ENCODE measurements around the gene TH.

Gene TH

DNA sequence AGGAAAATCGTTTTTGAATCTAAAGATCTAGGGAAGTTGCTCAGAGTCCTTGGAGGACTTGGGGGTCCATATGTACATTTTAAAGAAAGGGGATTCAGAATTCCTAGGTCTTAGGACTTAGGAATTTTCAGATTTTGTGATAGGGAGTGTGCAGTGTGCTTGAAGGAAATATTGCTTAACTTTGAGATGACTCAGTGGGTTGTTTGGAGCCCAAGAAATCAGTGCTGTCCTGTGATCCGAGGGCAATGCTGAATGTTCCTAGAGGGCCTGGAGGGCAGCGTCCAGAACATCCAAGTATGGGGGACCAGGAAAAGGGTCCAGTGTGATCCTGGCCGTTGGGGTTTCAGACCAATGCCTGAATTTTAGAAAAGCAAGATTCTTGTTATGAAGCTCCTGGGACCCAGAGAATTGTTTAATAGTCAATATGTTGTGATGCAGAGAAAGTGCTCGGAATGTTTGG lies 29.3 kb downstream of the TH start:
- DNase-seq (ENCODE audit: low read depth), result no peak

DNA sequence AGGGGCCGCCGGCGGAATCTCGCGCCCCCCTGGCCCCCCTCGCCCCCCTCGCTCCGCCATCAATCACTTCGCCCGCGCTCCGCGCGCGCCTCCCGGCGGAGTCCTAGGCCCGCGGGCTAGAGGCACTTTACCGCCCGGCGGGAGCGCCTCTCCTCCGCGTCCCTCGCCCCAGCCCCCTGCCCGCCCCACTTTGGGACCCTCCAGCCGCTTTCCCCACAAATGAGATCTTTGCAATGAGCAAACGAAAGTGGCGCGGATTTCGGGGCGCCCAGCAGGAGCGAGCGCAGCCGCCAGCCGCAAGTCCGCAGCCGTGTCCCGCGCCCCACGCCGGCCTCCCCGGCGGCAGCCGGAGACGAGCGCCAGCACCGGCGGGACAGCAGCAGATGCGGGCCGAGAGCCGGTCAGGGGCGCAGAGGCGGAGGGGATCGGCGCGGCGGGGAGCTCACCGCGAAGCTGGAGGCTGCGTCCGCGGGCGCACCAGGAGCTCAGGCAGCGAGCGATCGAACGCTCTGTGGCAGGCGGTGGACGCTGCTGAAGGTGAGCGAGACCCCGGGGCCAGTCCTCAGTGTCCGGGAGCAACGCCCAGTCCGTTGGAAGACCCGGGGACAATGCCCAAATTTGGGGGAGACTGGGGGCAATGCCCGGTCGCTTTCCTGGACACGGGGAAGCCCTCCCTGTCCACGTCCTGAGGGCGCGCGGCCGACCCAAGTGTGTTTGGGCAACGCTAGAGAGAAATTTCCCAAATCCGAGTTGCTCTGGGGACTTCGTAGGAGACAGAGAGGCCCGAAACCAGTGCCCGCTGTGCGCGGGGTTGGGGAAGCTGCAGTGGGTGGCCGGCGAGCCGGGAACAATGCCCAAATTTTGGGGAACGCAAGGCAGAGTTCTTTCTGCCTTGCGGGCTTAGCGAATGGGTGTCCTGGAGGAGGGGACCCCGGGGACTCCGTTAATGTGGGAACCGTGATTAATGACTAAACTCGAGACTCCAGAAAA lies 30.9 kb downstream of the TH start:
- no peak for DNase-seq (ENCODE audit: low read depth)

DNA sequence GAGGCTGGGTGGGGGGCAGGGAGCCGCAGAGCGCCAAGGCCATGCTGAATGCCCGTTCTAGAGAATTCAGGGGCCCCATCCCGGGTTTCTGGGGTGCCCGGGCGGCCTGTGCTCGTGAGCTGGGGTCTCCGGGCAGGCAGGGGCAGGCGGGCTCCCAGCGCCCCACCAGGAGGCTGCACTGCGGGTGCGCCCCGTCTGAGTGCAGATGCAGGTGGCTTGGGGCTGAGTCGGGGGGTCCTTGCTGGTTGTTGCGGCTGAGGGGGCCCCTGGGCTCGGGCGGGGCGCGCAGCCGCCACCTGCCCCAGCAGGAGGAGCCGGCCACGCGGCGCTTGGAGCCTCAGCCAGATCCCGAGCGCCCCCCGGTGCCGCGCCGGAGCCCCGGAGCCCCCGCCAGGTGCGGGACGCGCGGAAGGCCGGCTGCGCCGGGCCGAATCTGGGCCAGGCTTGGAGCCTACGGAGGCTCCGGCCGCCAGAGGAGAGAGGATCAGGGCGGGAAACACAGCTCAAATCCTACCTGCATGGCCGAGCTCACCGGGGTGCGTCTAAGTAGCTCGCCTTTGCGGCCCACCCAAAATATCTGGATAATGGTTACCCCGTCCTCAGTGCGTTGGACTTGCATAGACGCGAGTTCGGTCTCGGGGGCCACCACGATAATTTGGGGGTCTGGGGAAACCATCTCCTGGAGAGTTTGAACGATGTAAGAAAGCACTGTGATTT lies 31.8 kb downstream of the TH start:
- no peak for DNase-seq (ENCODE audit: low read depth)

DNA sequence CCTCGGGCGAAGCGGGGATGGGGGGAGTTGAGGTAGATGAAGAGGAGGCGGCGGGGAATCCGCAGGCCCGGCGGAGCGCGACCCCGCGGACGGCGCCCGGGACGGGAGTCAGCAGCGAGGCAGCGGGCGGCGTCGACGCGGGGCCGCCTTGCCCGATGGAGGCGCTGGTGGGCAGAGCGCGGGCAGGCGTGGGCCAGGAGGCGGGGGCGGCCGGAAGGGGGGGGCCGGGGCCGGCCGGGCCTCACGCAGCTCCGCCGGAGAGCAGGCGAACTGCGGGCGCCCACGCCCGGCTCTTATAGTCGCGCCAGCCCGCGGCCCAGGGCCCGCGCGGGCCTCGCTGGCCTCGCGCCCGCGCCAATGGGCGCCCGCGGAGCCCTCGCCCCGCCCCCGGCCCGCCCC lies 32.5 kb downstream of the TH start, which contains the start of gene IGF2:
TSS of gene IGF2 (minus strand) at position 267 of the 399 bp plus-strand sequence. CDS start 3,866 bp downstream, outside the sequence.
- DNase-seq (ENCODE audit: low read depth), result no peak

DNA sequence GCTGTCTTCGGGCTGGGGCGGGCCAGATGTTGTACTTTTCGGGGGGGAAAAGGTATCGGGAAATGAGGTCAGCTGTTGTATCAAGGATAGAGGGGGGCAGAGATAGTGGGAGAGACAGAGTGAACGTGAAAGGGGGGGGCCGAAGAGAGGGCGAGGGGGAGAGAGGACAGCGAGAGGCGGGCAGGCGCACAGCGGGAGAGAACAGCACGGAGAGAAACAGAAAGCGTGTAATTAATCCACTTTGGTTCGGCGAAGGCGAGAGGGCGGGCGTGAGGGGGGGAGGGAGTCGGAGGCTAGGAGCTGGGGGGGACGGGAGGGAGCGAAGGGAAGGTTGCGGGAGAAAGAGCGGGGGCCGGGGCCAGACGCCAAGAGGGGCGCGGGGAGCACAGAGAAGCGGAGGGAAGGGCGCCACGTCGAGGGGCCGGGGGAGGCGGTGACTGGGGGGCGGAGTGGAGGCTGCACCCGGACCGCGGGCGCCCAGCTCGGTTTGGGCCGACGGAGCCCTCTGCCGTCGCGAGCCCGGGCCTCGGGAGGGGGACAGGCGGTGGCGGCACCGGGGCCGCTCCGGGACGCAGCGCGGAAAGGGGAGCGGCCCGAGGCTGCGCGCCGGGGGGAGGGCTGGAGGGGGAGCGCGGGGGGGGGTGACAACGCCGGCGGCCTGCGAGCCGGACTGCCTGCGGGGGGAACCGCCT lies 33.0 kb downstream of the TH start:
- no peak for DNase-seq (ENCODE audit: low read depth)

DNA sequence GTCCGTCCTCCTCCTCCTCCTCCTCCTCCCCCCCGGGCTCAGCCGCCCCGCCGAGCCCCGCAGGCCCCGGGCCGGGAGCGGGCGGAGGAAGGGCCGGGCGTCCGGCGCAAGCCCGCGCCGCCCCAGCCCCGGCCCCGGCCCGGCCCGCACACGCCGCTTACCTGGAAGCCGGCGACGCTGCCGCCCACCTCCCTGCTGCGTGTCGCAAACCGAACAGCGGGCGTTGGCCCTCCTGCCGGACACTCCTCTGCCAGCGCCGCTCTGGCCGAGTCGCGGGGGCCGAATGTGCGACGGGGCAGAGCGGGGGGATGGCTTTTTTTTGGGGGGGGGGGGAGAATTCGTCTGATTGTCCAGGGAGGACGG lies 33.6 kb downstream of the TH start:
- DNase-seq (ENCODE audit: low read depth), result no peak

DNA sequence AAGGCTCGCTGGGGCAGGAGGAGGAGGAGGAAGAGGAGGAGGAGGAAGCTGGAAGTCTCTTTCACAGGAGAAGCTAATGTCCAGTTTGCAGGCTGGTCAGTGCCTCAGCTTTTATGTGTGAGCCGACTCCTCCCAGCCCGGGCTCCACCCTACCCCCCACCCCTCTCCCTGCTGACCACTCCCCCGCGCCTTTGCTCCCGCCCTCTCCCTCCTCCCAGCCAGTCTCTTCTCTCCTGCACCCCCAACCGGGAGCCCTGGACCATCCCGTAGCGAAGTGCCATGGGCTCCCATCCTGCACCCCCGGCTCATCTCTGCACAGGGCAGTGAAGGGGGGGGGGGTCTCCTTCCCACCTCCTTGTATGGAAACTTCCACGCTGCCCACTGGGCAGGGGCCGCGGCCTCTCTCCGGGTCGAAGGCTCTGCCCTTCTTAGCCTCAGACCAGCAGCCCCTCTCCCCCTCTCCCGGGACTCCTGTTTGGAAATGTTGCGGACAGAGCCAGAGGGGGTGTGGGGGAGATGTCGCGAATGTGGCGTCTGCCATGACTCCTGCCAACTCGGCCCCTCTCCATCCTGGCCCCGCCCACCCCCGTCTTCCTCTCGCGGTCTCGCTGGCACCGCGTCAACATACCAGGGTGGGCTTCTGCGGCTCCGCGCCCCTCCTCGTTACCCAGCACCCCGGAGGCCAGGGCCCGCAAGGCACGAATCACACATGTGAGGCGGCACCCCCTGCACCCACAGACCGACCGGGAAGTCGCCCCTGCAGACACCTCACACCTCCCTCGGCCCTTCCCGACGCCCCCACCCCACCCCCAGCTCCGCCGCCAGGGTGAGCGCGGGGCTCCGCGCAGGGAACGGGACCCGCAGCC lies 34.2 kb downstream of the TH start:
- DNase-seq (ENCODE audit: low read depth), result no peak

DNA sequence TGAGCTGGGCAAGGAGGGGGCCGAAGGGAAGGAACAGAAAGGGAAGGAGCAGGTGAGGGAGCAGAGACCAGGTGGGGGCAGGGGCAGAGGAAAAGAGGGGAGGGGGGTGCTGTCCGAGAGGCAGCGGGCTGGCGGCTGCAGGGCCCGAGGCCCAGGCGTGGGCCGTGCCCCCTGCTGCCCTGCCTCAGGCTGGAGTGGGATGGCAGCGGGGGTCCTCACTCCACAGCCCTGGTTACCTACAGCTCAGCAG lies 34.7 kb downstream of the TH start:
- DNase-seq (ENCODE audit: low read depth), result no peak

DNA sequence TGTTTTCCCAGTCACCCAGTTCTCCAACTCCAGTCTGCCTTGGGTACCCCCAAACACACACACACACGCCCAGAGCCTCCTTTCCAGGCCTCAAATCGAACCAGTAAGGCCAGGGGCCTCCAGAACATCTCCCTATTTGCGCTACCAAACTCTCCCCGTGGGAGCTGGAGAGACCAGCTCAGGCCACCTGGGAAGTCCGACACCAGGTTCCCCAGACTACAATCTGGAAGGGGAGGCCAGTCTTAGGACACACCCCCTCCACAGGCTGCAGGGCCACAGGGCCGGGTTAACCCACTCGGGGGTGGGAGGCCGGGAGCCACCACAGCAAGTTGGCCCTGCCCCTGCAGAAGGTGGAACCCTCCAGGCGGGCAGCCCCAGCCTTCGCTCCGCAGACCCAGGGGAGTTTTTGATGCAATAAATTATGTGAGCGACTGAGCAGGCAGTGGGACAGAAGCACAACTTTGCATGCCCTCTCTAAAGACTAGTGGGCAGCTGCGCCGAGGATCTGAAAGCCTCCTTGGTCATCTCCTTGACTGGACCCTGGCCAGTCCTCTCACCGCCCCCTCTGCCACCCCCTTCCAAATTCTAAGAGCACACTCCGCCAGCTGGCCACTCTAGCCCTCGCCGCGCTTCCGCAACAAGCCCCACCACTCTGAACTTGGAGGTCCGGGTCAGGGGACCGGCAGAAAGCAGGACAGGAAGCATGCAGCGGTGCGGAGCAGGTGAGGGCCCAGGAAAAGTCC lies 35.2 kb downstream of the TH start:
- no peak for DNase-seq (ENCODE audit: low read depth)

DNA sequence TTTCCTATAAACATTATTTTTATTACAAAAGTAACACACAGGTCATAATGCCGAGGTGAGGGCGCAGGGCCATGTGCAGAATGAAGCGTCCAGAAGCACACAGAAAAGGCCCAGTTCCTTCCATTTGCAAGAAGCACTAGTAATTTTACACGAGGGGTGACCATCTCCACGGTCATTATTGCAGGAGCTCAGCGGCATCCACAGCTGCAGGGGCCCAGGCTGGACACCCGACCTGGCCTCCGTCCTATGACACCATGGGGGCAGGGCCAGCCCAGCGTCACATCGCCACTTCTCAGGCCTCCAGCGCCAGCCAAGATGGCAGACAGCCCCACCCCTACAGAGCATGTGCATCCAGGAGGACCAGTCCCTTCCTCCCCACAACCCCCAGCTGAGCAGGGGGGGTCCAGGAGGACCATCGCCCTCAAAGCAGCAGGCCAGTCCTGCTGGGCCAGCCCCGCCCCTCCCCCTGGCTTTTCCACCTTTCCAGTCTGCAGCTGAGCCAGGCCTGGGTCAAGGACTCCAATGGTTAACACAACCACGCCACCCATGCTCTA lies 35.9 kb downstream of the TH start:
- DNase-seq (ENCODE audit: low read depth), result no peak

DNA sequence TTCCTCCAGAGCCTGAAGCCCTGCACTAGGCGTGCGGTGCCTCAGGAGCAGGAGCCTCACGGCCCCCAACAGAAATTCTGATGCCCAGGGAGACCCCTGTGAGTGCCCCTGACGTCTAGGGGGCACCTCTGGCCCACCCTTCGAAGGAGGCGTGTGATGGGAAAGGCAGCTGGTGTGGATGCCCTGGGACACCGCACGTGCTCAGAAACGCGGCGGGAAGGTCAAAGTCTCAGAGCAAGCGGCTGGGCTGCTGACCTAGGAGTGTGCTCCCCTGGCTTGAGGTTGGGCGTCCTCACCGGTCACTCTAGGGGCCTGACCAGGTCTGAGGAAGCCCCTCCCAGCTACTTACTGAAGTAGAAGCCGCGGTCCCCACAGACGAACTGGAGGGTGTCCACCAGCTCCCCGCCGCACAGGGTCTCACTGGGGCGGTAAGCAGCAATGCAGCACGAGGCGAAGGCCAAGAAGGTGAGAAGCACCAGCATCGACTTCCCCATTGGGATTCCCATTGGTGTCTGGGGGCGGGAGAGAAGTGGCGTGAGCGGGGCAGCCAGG lies 36.5 kb downstream of the TH start:
- no peak for DNase-seq (ENCODE audit: low read depth)

DNA sequence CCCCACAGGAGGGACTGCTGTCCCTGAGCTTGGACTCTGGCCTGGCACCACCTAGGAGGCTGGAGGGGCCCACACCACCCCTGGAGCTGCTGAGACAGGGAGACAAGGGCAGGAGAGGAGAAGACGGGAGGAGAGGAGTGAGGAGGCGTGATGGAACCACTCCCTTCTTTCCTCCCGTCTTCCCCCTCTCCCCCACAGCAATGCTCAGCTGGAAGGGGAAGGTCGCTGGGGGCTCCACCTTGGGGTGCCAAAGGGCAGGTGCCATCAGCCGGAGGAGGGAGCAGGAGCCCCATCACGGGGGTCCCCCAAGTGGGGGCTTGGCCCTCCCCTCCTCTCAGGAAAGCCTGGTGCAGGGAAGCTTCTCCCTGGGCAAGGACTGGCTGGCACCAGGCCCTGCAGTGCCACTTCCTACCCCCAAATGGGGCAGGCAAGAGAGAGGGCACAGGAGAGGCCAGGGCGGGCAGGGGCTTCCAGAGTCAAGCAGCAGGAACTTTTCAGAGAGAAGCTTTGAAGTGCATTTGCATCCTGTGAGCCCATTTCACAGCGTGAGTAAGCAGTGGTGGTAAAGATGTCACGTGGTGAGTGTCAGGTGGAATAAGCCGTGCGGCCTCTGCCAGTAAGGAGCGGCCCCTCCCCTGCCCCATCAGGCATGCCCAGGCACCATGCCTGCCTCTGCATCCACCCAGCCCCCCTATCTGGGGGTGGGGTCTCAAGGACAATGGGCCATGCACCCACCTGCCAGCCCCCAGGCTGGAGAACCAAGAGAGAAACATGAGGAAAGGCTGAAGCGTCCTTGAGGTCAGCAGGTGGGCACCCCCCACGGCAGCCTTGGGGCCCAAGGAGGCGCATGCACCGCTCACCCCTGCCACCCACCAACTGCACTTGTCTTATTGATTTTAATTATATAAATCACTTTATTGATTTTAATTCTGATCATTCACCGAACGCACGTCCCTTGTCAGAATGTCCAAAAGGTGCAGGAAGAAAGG lies 37.3 kb downstream of the TH start:
- DNase-seq (ENCODE audit: low read depth), result no peak

DNA sequence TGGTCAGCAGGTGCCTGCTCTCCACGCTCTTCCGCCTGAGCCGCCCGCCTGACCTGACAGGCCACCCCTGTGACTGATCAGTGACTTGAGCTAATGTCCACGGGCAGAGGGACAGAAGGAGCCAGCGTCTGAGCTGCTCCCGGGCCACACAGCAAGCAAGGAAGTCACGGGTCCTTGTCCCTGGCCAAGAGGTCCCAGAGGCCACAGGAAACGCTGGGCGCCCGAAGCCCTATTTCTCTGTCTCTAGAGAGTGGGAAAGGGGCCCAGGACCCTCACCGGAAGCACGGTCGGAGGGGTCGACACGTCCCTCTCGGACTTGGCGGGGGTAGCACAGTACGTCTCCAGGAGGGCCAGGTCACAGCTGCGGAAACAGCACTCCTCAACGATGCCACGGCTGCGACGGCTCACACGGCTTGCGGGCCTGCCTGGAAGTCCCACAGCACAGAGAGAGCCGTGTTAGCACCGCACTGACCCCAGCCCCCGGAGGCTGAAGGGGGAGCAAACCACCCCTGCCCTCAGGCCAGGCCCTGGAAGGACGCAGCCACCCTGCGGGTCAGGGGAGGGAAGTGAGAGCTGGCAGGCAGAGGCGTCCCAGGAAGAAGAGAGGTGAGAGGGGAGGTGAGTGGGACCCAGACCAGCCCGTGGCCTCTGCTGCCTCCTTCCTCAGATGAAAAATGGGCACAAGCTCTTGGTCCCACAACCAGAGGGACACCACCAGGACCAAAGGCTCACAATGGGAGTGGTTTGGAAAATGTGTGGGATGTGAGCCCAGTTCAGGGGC lies 38.2 kb downstream of the TH start:
- no peak for DNase-seq (ENCODE audit: low read depth)

DNA sequence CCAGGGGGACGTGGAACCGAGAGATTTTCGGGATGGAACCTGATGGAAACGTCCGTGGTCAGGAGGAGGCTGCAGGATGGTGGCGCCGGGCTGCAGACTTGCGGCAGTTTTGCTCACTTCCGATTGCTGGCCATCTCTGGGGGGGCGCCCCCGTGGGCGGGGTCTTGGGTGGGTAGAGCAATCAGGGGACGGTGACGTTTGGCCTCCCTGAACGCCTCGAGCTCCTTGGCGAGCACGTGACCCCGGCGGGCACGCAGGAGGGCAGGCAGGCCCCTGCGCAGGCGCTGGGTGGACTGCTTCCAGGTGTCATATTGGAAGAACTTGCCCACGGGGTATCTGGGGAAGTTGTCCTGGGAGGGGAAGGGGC lies 38.8 kb downstream of the TH start:
- no peak for DNase-seq (ENCODE audit: low read depth)

DNA sequence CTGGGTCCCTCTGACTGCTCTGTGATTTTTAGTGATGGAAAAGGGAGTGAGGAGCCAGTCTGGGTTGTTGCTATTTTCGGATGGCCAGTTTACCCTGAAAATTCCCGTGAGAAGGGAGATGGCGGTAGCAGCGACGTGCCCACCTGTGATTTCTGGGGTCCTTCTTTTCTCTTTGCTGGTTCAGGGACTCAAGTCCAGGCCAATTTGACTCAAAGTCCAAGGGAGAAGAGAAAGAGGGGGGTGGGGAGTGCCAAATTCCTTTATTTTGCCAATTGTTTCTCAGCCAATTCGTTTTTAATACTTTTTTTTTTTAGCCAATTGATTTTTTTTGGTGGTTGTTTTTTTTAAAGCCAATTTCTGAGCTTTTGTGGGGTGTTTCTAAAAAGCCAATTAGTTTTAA lies 39.4 kb downstream of the TH start:
- no peak for DNase-seq (ENCODE audit: low read depth)

DNA sequence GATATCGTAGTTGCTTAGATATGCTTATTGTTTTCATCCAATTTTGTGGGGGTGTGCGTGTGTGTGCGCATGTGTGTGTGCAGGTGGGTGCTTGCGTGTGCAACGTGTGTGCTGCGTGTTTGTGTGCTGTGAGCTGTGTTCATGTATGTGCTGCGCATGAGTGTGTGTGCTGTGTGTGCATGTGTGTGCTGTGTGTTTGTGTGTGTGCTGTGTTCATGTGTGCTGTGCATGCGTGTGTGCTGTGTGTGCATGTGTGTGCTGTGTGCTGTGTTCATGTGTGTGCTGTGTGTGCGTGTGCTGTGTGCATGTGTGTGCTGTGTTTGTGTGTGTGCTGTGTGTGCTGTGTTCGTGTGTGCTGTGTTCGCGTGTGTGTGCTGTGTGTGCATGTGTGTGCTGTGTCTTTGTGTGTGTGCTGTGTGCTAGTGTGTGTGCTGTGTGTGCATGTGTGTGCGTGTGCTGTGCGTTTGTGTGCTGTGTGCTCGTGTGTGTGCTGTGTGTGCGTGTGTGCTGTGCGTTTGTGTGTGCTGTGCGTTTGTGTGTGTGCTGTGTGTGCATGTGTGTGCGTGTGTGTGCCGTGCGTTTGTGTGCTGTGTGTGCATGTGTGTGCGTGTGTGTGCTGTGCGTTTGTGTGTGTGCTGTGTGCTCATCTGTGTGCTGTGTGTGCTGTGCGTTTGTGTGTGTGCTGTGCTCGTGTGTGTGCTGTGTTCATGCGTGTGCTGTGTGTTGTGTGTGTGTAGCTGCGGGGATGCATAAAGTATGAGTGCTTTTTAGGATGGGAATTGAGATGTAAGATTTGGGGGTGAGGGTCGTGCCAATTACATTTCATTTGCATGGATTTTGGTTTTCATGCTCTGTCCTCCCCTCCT lies 40.0 kb downstream of the TH start:
- no peak for DNase-seq (ENCODE audit: low read depth)

DNA sequence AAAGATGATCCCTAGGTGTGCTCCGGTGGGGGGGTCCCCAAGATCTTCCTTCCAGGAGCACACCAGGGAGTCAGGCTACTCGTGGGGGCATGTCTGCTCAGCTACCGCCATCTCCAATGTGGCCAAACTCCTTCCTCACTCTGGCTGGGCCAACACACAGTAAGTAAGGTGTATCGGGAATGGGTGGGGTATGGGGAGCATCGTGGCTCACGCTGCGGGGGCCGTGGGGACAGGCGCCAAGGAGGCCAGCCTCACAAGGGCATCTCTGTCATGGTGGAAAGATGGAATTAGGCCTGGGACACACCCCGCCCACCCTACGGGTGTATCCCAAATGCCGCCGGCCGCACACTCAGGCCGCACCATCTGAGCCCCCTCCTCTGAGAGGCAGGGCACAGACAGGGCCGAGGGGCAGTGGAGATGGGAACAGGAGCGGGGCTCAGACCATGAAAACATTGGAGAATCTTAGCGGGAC lies 40.7 kb downstream of the TH start:
- DNase-seq (ENCODE audit: low read depth), result no peak
